ENCODE data around the gene KRT85. TPM values are rescaled to one million over a fixed set of nuclear protein-coding genes. Genes with fewer than 3 reads are reported as not detected.

KRT85 gene
- total RNA-seq, 2 donors from 2014 or later: not detected

DNA sequence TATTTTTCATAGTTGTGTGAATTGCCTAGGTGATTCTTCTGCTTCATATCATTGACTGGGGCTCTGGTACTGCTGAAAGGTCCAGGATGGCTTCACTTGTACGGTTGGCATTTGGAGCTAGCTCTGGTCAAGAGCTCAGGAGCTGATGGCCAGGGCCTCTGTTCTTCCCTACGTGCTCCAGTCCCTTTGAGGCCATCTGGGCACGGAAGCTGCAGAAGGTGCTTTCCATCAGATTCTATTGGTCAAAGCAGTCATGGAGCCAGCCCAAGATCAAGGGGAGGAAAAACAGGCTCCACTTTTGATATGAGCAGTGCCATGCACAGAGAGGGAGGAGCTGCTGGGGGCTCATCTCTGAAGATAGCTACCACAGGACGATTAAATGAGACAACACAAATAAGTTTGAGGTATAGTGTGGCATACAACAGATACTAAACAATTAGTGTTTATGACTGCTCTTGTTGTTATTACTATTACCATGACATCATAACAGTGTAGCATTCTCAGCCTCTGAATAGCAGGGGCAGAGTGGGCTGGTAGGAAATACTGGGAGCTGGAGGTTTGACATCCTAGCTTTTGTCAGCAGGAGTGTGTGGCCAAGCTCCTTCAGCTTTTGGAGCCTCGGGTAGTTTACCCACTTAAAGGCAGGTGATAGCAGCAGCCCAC, 56.5 kb downstream of the KRT85 start:
- no peaks in the 10 kb centered on the region for H3K36me3 ChIP-seq (ENCODE audit: control insufficient read depth, insufficient read depth, low read length)
- no peaks in the 10 kb centered on the region for H3K4me1 ChIP-seq (ENCODE audit: control insufficient read depth, insufficient read depth, low read length)
- Mint-ChIP-seq H3K9me3 (no peaks in the 10 kb centered on the region), H3K4me1 (peaks cover 5% of the 10 kb centered on the region), H3K36me3 (ENCODE audit: low read depth) (no peaks in the 10 kb centered on the region), H3K27me3 (ENCODE audit: insufficient read depth) (peaks cover 78% of the 10 kb centered on the region), H3K27ac (no peak overlapping the region), H3K4me3 (no peak overlapping the region)
- no peak overlapping the region for H3K9ac ChIP-seq (ENCODE audit: extremely low read depth, low read length, poor library complexity, severe bottlenecking)
- 79 to 93% methylated on average over 4 to 5 of the region's 5 CpGs for WGBS, 2 experiments (ENCODE audit: insufficient coverage in 1 of 2, insufficient read length in 1 of 2)
- TF ChIP-seq, protein P1, sequence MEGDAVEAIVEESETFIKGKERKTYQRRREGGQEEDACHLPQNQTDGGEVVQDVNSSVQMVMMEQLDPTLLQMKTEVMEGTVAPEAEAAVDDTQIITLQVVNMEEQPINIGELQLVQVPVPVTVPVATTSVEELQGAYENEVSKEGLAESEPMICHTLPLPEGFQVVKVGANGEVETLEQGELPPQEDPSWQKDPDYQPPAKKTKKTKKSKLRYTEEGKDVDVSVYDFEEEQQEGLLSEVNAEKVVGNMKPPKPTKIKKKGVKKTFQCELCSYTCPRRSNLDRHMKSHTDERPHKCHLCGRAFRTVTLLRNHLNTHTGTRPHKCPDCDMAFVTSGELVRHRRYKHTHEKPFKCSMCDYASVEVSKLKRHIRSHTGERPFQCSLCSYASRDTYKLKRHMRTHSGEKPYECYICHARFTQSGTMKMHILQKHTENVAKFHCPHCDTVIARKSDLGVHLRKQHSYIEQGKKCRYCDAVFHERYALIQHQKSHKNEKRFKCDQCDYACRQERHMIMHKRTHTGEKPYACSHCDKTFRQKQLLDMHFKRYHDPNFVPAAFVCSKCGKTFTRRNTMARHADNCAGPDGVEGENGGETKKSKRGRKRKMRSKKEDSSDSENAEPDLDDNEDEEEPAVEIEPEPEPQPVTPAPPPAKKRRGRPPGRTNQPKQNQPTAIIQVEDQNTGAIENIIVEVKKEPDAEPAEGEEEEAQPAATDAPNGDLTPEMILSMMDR (conservative IDR thresholded peaks at IDR 0.05): no peak
- peaks cover 69% of the 10 kb centered on the region for H3K27me3 ChIP-seq (ENCODE audit: control insufficient read depth, insufficient read depth, low read length, poor library complexity, severe bottlenecking)
- H3K4me3 ChIP-seq (ENCODE audit: low read length): no peak overlapping the region
- H3K9me3 ChIP-seq (ENCODE audit: control insufficient read depth, low read length): no peaks in the 10 kb centered on the region
- H3K27ac ChIP-seq (ENCODE audit: low read depth, low read length): no peak overlapping the region
- no peak for DNase-seq

Other genes starting within 250 kb of the KRT85 start
- gene KRT80, start 175.5 kb downstream of the KRT85 start, total RNA-seq: under 1 TPM; 0.07 to 0.09 TPM
- gene KRT7, start 134.2 kb downstream of the KRT85 start, total RNA-seq: 1 to 10 TPM in 1 of 2 donors, not detected in 1; 1.5 TPM
- gene KRT86, start 92.8 kb downstream of the KRT85 start, total RNA-seq: not detected
- gene KRT81, start 75.9 kb downstream of the KRT85 start, total RNA-seq: not detected
- gene KRT83, start 46.1 kb downstream of the KRT85 start, total RNA-seq: not detected
- gene KRT84, start 18.2 kb upstream of the KRT85 start, total RNA-seq: not detected
- not detected for gene KRT82, start 38.9 kb upstream of the KRT85 start, total RNA-seq
- gene KRT75, start 66.9 kb upstream of the KRT85 start, total RNA-seq: not detected
- not detected for gene KRT6B, start 84.7 kb upstream of the KRT85 start, total RNA-seq
- not detected for gene KRT6C, start 106.3 kb upstream of the KRT85 start, total RNA-seq
- gene KRT6A, start 125.8 kb upstream of the KRT85 start, total RNA-seq: not detected
- gene KRT5, start 152.9 kb upstream of the KRT85 start, total RNA-seq: not detected
- gene KRT71, start 185.7 kb upstream of the KRT85 start, total RNA-seq: not detected
- gene KRT74, start 206.4 kb upstream of the KRT85 start, total RNA-seq: not detected
- gene KRT72, start 234.0 kb upstream of the KRT85 start, total RNA-seq: not detected